NCI-H2227 treated with DMSO at 0.1 percent for 48 hours (cell line): ENCODE results near the gene PLD5.
"Not testable (repeated sequence)": the region's sequence is repeated elsewhere in the genome, so short reads cannot be mapped to it uniquely, and the experiment has no call there.

Experiments used
- DNase-seq: peaks from one replicate; lab custom pipeline; 2025; lab: John Stamatoyannopoulos, UW

The PLD5 gene

GRCh38 chr1:242282758-242283485 lies 241.6 kb downstream of the PLD5 start:
- DNase-seq = peak; percentile 35

GRCh38 chr1:242278406-242278805 lies 246.1 kb downstream of the PLD5 start:
- not testable (repeated sequence) for DNase-seq

GRCh38 chr1:242276769-242277168 lies 247.7 kb downstream of the PLD5 start:
- not testable (repeated sequence) for DNase-seq

GRCh38 chr1:242267004-242267403 lies 257.5 kb downstream of the PLD5 start:
- not testable (repeated sequence) for DNase-seq

DNA sequence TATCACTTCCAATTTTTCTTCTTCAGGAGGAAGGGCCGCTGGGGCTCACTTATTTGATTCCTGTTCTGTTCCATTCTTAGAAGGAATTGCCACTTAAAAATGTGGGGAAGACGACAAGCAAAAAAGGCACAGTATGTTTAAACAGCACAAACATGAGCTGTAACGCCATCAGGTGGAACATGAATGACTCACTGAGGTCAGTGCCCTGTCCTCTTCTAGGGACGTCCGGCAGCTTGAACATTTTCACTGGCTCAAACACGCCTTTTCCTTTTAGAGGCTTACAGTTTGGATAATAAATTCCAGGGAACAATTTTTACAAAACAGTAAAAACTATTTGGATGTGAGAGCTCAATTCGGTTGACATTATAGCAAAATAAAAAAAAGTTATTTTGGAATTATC lies 260.1 kb downstream of the PLD5 start:
- not testable (repeated sequence) for DNase-seq

DNA sequence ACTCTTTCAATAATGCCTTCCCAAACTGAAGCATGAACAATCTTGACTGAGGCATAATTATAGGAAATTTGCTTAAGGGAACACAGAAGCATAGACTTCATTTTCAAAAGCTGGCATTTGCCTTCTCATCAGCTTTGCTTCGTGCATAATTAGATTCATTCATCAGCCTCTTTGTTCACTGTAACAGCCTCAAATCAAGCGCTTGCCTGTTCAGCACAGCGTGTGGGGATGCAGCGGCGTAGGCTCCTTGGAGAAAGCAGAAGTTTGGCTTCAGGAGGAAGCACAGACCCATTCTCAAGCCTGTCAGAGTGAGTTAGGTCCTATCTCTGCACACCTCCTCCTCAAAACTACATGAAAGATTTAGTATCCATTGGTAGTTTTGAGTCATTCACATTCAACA lies 279.2 kb downstream of the PLD5 start:
- no peak for DNase-seq

GRCh38 chr1:242243472-242243871 lies 281.0 kb downstream of the PLD5 start:
- no peak for DNase-seq

DNA sequence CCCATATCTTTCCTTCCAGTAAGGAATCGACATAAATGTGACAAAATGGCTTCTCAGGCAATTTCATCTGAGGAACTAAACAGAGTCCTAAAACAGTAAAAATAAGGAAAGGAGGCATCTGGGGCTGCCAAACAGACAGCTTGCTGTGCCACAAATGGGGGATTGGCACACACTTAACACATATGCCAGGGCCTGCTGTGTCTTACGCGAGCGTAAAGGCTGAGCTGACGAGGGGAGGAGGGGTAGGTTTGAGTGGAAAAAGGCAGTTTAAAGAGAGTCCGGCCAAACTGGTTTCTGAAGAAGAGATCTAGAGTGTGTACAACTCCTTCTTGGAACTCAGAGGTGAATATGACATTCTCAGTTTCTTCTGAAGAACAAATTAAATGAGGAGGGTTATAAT lies 281.5 kb downstream of the PLD5 start:
- no peak for DNase-seq

DNA sequence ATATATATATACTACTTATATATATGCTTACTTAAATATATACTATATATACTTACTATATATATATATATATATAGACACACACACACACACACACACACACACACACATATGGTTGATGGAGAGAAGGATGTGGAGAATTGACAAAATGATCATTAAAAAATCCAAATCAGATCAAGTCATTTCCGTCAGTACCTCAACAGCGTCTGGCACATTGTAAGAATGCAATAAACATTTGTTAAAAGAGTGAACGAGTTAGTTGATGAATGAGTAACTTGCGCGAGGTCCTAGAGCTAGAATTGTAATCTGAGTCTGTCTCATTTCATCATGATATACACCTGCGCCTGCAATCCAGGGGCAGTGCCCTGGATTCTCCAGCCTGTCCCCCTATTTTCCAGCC lies 282.6 kb downstream of the PLD5 start:
- no peak for DNase-seq

- no peak for DNase-seq
These were observed 283.8 kb downstream of the PLD5 start for GRCh38 chr1:242240691-242241090.

GRCh38 chr1:242240077-242240476 lies 284.4 kb downstream of the PLD5 start:
- no peak for DNase-seq

- DNase-seq = no peak
These were observed 285.1 kb downstream of the PLD5 start for GRCh38 chr1:242239398-242239797.

- DNase-seq = no peak
These were observed 287.4 kb downstream of the PLD5 start for GRCh38 chr1:242237051-242237450.

GRCh38 chr1:242228991-242229390 lies 295.5 kb downstream of the PLD5 start:
- DNase-seq = no peak

- DNase-seq = no peak
These were observed 298.5 kb downstream of the PLD5 start for GRCh38 chr1:242225767-242226573.

DNA sequence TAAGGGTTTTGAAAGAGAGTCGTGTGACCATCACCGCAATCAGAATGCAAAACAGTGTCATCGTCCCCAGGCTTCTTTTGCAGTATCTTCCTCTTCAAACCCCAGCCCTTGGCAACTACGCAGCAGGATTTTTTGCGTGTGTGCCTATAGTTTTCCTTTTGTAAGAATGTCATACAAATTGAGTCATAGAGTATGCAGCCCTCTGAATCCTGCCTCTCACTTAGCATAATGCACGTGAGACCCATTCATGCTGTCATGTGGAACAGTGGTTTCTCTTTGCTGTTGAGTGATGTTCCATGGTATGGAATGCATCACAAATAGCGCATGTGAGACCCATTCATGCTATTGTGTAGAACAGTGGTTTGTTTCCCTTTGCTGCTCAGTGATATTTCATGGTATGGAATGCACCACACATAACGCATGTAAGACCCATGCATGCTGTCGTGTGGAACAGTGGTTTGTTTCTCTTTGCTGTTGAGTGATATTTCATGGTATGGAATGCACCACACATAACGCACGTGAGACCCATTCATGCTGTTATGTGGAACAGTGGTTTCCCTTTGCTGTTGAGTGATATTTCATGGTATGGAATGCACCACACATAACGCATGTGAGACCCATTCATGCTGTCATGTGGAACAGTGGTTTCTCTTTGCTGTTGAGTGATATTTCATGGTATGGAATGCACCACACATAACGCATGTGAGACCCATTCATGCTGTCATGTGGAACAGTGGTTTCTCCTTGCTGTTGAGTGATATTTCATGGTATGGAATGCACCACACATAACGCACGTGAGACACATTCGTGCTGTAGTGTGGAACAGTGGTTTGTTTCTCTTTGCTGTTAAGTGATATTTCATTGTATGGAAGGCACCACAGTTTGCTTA lies 299.4 kb downstream of the PLD5 start:
- DNase-seq = not testable (repeated sequence)

DNA sequence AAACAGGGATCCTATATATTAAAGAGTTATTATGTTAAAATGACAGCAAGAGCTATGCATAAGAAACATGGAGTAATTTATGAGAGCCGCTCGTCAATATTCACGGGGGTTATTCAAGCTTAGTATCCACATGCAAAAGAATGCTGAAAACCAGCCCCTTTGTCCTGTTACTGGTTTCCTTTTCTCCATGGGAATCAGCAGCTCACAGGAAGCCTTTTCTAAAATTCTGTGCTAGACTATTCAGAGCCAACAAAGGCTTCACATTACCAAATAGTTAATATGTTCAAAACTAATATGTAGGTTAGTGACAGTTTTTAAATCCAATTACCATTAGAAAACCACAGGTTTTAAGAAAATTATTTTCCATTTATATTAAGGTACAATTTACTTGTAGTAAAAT lies 300.0 kb downstream of the PLD5 start:
- DNase-seq = no peak

DNA sequence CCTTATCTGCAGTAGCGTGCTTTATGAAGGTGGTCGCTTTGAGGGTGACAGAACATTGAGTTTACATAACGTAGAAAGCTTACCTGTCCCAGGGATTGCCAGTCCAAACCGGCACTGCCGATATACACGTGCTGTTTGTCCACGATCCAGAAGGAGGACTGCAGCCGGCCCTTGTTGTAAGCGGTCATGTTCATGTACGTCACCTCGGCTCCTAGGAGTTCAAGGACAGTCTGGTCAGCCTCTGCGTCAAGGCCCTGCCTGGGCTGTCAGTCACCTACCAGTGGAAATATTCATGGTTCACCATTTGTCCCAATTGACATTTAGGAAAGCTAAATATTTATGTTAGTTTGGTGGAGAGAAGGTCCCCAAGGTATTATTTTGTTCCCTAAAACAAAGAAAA lies 304.6 kb downstream of the PLD5 start:
- DNase-seq = no peak

- DNase-seq = no peak
These were observed 305.1 kb downstream of the PLD5 start for GRCh38 chr1:242219298-242219901.

GRCh38 chr1:242216368-242216767 lies 308.1 kb downstream of the PLD5 start:
- DNase-seq = no peak

DNA sequence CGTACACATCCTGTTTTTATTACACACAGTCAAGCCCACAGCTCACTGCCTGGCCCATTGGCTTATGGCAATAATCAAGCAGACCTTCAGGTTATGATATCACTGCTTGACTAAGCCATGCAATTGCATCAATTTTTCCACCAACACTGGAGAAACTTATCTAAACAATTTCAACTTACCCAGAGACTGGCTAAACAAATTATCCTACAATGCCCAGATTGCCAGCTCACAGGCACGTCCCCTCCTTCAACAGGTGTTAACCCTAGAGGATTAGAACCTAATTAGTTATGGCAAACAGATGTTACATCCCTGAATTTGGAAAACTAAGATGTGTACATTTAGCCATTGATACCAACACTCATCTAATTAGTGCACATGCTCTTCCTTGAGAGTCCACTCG lies 310.0 kb downstream of the PLD5 start:
- not testable (repeated sequence) for DNase-seq

DNA sequence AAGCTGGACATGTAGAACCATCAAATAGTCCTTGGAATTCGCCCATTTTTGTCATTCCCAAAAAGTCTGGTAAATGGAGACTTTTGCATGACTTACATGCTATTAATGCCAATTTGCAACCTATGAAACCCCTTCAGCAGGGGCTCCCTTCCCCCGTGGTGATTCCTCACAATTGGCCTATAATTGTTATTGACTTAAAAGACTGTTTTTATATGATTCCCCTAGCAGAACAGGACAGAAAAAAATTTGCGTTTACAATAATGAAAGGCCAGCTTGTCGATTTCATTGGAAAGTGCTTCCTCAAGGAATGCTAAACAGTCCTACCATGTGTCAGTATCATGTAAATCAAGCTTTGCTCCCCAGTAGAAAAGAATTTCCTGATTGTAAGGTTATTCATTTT lies 311.5 kb downstream of the PLD5 start:
- DNase-seq = not testable (repeated sequence)
